ENCODE data around the gene WDR44. TPM values are rescaled to one million over a fixed set of nuclear protein-coding genes. Genes with fewer than 3 reads are reported as not detected.

WDR44 gene
- polyA plus RNA-seq, 2 of the 4 experiments (the other 2 are of a cell fraction), result 9.9 to 22.1 TPM

- TF ChIP-seq REST (IDR thresholded peaks at IDR 0.05) (no peak), RFX5 (IDR thresholded peaks at IDR 0.05) (no peak), CBX2 (IDR thresholded peaks at IDR 0.05; ENCODE audit: borderline replicate concordance, low read depth) (no peak), HDAC2 (IDR thresholded peaks at IDR 0.05) (no peak)
- TF ChIP-seq, protein P1, sequence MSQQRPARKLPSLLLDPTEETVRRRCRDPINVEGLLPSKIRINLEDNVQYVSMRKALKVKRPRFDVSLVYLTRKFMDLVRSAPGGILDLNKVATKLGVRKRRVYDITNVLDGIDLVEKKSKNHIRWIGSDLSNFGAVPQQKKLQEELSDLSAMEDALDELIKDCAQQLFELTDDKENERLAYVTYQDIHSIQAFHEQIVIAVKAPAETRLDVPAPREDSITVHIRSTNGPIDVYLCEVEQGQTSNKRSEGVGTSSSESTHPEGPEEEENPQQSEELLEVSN (IDR thresholded peaks at IDR 0.05; ENCODE audit: borderline replicate concordance, low read depth), result no peak
Observed at GRCh38 chrX:118347736-118348135, 1.8 kb downstream of the WDR44 start (continued).

GRCh38 chrX:118348186-118348810 is 2.4 kb downstream of the WDR44 start:
- H3K27ac ChIP-seq, result no peak overlapping the region
- no peak for ATAC-seq
- peak overlapping the region; percentile 88 for H3K4me2 ChIP-seq
- 74% methylated on average over 2 of the region's 2 CpGs for WGBS (ENCODE audit: missing lambda C conversion rate)
- TF ChIP-seq MAX (IDR thresholded peaks at IDR 0.05) (no peak), RAD21 (conservative IDR thresholded peaks at IDR 0.05 in 1 of 2, IDR thresholded peaks at IDR 0.05 in 1 of 2) (no peak), HOXB13 (CRISPR knock-in tag; IDR thresholded peaks at IDR 0.05; ENCODE audit: low read depth) (no peak), TP53 (CRISPR knock-in tag; IDR thresholded peaks at IDR 0.05) (no peak), EHMT2 (IDR thresholded peaks at IDR 0.05; ENCODE audit: low read depth) (no peak), RNF2 (IDR thresholded peaks at IDR 0.05; ENCODE audit: borderline replicate concordance, low read depth) (no peak), ELK1 (IDR thresholded peaks at IDR 0.05; ENCODE audit: low read depth, low read length) (no peak), ZNF302 (CRISPR knock-in tag; IDR thresholded peaks at IDR 0.05) (no peak), NPAS2 (CRISPR knock-in tag; IDR thresholded peaks at IDR 0.05; ENCODE audit: borderline replicate concordance) (no peak), JUNB (IDR thresholded peaks at IDR 0.05) (no peak), KDM5A (IDR thresholded peaks at IDR 0.05) (no peak), NR3C1 (IDR thresholded peaks at IDR 0.05) (no peak), CEBPB (IDR thresholded peaks at IDR 0.05) (no peak), ZFP36 (IDR thresholded peaks at IDR 0.05; ENCODE audit: borderline replicate concordance, partially characterized antibody) (no peak), REST (IDR thresholded peaks at IDR 0.05) (no peak)
- TF ChIP-seq, protein P2, sequence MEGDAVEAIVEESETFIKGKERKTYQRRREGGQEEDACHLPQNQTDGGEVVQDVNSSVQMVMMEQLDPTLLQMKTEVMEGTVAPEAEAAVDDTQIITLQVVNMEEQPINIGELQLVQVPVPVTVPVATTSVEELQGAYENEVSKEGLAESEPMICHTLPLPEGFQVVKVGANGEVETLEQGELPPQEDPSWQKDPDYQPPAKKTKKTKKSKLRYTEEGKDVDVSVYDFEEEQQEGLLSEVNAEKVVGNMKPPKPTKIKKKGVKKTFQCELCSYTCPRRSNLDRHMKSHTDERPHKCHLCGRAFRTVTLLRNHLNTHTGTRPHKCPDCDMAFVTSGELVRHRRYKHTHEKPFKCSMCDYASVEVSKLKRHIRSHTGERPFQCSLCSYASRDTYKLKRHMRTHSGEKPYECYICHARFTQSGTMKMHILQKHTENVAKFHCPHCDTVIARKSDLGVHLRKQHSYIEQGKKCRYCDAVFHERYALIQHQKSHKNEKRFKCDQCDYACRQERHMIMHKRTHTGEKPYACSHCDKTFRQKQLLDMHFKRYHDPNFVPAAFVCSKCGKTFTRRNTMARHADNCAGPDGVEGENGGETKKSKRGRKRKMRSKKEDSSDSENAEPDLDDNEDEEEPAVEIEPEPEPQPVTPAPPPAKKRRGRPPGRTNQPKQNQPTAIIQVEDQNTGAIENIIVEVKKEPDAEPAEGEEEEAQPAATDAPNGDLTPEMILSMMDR (IDR thresholded peaks at IDR 0.05), result no peak
- H3K4me1 ChIP-seq, result peaks cover 37% of the 10 kb centered on the region
- no peak overlapping the region for H3K4me3 ChIP-seq
- ChIA-PET CTCF (no interaction called here), POLR2A (no interaction called here)
- no peaks in the 10 kb centered on the region for H3K9me3 ChIP-seq
- DNase-seq (ENCODE audit: low read depth in 1 of 2, low spot score in 1 of 2), result no peak
- peak; percentile 36 for FAIRE-seq
